ENCODE data around the gene KLC1.

The KLC1 gene

DNA sequence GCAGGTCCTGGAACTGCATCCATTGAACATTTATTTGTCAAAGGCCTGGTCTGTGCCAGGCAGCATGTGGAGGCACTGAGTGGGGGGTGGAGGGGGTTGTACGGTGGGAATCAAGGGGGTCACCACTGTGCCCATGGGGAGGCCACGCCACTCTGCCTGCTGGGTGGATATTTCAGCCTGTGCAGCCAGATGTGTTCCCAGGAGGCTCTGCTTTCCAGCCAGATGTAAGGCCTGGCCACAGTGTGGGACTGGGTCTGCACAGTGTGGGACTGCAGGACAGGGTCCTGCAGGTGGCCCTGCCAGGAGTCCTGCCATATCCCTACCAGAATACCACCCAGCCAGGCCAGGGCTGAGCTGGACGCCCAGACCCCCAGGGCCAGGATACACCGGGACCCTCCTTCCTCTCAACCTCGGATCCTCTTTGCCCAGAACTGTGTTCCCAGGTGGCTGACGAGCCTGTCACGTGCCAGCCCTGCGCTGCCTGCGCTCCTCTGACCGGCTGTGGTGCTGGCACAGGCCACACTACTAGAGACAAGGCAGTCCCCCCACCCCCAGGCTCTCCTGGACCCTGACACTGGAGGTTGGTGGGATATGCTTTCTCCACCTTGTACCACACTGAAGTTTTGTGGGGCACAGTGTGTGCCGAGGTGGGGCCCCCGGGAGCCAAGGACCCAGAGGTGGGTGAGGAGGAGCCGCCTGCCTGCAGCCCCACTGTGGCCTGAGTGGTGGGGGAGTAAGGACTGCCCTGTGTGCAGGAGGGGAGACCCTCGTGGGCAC is 68.8 kb downstream of the KLC1 start:
- no peaks in the 10 kb centered on the region for H3K36me3 Mint-ChIP-seq
- H3K4me3 Mint-ChIP-seq, result no peak overlapping the region
- H3K27me3 Mint-ChIP-seq, result no peaks in the 10 kb centered on the region
- no peaks in the 10 kb centered on the region for H3K9me3 Mint-ChIP-seq (ENCODE audit: low read depth)
- peak overlapping the region; percentile 23 for H3K27ac Mint-ChIP-seq
- peaks cover 11% of the 10 kb centered on the region for H3K4me1 Mint-ChIP-seq (ENCODE audit: low read depth)

DNA sequence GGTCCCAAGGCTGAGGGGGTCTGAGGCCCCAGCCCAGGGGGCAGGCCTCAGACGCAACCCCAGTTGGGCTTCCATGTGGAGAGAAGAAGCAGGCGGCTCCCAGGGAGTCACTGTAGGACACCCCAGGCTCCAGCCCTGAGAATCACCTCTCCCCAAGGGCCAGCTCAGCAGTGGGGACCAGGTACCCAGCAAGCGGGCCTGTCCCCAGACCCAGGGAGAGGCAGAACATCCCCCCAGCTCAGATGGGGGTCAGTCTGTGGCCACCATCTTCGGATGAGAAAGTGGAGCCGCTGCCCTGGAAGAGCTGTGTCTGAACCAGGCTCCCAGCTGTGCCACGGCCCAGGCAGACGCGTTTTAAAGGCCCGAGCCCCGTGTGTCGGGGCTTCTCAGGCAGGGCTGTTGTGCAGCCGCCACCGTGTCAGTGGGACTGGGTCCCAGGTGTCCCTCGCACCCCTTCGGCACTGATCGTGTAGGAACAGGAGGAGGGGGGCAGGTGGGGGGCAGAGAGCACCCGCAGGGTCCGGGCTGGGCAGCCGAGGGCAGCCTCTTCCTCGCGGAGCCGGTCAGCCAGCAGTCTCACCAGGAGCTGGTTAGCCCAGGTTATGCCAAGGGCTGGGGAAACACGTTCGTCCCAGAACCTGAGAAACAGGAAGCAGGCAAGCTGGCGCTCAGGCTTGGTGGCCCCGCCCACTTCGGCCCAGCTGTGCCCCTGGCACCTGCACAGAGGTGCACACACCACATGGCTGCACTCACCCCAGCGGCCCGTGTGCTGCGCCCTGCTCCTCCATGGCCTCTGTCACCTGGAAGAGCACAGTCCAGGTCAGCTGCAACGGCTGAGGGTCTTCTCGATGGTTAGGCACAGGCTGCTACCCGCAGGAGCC is 69.6 kb downstream of the KLC1 start:
- Mint-ChIP-seq H3K27me3 (no peaks in the 10 kb centered on the region), H3K27ac (no peak overlapping the region)

DNA sequence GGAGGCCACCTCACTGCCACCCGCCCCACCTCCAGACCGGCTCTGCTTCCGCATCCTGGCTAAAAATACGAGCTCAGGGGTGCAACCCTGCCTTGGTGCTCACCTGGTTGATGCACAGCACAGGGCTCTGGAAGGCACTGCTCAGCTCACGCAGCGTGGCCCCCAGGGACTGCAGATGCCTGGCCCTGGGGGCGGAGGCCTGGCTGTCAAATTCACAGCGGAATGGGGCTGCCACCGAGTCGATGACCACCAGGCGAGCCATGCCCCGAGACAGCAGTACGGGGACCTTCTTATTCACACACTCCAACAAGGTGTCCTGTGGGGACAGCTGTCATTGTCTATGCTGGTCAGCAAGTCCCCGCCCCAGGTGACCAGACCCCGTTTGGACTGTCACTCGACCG is 70.2 kb downstream of the KLC1 start:
- Mint-ChIP-seq H3K27me3 (no peaks in the 10 kb centered on the region), H3K4me1 (ENCODE audit: low read depth) (peaks cover 11% of the 10 kb centered on the region), H3K36me3 (no peaks in the 10 kb centered on the region), H3K4me3 (no peak overlapping the region), H3K27ac (no peak overlapping the region), H3K9me3 (ENCODE audit: low read depth) (no peaks in the 10 kb centered on the region)

More for the DNA sequence above, 69.6 kb downstream of the KLC1 start:
- Mint-ChIP-seq H3K36me3 (no peaks in the 10 kb centered on the region), H3K4me3 (no peak overlapping the region), H3K9me3 (ENCODE audit: low read depth) (no peaks in the 10 kb centered on the region), H3K4me1 (ENCODE audit: low read depth) (peaks cover 11% of the 10 kb centered on the region)

DNA sequence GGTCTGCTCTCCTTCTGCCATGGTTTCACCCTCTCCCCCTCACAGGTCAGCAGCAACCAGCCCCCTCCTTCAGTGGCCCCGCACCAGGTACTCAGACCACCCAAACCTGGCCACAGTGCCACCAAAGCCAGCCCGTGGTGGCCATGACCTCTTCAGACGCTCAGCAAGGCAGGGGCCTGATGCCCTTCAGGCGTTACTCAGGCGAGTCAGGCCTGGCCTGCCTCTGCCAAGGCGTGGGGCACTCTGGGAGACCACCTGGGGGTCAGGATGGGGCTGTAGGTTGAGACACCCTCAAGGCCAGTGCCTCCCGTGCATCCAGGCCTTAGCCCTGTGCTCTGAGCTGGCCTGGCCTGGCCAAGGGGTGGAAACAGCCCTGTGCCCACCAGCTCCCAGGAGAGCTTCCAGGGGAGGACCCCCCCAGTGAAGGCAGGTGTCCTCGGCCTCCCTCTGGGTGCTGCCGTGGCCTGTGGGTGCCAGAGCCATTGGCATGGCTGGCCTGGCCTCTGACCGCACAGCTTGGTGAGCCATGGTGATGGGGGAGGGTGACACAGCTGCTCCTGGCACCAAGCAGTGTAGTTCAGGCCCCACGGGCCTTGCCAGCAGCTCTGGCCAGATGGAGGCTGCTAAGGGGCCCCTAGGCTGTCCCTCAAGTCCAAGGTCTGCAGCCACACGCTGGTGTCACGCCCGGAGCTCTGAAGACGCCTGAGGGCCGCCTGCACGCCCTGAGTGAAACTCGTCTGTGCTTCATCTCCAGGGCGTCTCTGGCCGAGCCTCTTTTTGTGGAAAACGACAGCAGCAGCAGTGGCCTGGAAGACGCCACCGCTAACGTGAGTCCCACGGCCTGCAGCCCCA is 71.1 kb downstream of the KLC1 start:
- Mint-ChIP-seq H3K36me3 (no peaks in the 10 kb centered on the region), H3K27me3 (no peaks in the 10 kb centered on the region), H3K4me1 (ENCODE audit: low read depth) (peaks cover 11% of the 10 kb centered on the region), H3K9me3 (ENCODE audit: low read depth) (no peaks in the 10 kb centered on the region), H3K4me3 (no peak overlapping the region), H3K27ac (peak overlapping the region; percentile 16)

DNA sequence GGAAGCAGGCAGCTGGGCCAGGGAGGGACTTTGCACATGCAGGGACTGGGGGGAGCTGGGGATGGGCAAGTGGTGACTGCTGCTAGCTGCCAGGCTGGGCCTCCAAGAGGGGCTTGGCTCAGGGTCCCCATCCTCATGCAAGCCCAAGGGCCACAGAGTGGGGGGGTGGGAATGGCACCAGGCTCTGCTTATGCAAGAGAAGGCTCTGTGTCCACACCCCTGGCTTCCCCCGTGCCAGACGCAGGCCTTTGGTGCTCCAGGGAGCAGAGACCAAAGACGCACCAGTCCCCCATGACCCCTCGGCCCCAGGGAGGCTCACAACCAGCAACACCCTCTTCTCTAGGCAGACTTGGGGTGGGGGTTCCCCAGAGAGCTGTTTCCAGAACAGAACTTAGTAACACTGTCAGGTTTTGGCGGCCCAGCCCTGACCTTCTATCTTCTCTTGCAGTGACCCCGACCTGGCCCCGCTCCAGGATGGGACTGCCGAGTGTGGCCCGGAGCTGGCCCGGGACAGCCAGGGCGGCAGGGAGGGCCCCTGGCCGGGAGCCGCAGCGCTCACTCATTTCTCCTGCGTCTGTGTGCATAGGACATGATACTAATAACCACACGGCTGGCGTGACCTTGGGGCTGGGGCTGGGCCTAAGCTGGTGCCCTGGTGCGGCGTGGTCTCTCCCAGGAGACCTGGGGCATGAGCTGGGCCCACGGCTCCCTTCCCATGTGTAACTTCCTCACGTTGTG is 71.9 kb downstream of the KLC1 start:
- Mint-ChIP-seq H3K9me3 (ENCODE audit: low read depth) (no peaks in the 10 kb centered on the region), H3K4me3 (no peak overlapping the region), H3K36me3 (no peaks in the 10 kb centered on the region), H3K4me1 (ENCODE audit: low read depth) (peaks cover 8% of the 10 kb centered on the region), H3K27me3 (no peaks in the 10 kb centered on the region), H3K27ac (no peak overlapping the region)

DNA sequence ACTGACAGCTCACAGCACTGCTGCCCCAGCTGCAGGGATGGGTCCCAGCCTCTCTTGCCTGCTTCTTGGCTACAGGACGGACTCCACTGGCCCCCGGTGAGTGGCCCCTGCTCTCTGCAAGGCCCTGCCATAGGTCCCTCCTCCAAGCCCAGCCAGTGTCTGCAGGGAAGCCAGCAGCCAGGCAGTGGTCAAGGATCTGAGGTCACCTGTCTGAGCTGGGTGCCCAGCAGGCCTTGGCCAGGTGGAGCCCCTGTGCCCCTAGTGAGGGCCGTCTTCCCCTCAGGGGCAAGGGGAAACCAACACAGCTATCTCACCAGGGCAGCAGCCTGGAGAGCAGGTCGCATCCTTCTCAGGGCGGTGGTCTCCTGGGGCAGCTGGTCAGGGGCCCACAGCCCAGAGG is 73.1 kb downstream of the KLC1 start:
- Mint-ChIP-seq H3K9me3 (ENCODE audit: low read depth) (no peaks in the 10 kb centered on the region), H3K27ac (no peak overlapping the region), H3K27me3 (no peaks in the 10 kb centered on the region), H3K4me1 (ENCODE audit: low read depth) (peaks cover 1% of the 10 kb centered on the region), H3K4me3 (no peak overlapping the region), H3K36me3 (no peaks in the 10 kb centered on the region)

DNA sequence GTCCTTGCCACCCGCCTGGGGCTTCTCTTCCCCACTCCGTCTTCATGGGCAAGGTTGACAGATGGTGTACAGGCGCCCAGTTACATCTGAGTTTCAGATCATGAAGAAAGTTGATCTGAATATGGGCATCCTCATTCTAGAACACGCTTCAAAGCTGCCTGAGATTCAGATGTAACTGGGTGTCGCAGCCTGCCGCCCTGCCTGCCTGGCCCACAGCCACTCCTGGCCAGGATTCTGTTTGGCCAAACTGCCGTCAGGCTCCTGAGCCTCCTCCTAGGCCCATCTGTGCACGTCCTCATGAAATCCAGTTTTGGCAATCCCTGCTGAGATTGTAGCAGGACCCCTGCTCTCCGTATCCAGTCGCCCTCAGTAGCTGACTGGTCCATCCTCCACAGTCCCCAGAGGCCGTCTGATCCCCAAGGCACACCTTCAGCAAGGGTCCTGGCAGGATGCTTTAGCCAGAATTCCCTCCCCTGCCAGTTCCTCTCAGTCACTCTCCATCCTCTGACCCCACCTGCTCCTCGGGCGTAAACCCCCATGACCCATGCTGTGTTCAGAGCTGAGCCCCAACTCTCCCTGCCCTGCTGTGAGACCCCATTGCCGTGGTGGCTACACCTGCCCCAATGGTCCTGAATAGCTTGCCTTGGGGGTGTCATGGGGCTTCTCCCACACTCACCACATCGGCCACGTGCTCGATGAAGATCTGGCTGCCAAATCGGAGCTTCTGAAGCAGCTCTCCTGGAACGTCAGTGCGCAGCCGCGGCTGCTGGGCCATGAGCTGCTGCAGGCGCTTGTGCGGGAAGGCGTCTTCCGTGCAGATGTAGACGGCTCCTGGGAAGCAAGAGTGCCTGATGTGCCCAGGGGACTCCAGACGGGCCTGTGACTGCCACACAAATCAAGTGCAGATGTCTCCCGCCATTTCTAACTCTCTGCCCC is 73.8 kb downstream of the KLC1 start:
- H3K4me3 Mint-ChIP-seq, result no peak overlapping the region
- no peaks in the 10 kb centered on the region for H3K9me3 Mint-ChIP-seq (ENCODE audit: low read depth)
- peak overlapping the region; percentile 28 for H3K27ac Mint-ChIP-seq
- H3K4me1 Mint-ChIP-seq (ENCODE audit: low read depth), result no peaks in the 10 kb centered on the region
- no peaks in the 10 kb centered on the region for H3K27me3 Mint-ChIP-seq
- H3K36me3 Mint-ChIP-seq, result no peaks in the 10 kb centered on the region

DNA sequence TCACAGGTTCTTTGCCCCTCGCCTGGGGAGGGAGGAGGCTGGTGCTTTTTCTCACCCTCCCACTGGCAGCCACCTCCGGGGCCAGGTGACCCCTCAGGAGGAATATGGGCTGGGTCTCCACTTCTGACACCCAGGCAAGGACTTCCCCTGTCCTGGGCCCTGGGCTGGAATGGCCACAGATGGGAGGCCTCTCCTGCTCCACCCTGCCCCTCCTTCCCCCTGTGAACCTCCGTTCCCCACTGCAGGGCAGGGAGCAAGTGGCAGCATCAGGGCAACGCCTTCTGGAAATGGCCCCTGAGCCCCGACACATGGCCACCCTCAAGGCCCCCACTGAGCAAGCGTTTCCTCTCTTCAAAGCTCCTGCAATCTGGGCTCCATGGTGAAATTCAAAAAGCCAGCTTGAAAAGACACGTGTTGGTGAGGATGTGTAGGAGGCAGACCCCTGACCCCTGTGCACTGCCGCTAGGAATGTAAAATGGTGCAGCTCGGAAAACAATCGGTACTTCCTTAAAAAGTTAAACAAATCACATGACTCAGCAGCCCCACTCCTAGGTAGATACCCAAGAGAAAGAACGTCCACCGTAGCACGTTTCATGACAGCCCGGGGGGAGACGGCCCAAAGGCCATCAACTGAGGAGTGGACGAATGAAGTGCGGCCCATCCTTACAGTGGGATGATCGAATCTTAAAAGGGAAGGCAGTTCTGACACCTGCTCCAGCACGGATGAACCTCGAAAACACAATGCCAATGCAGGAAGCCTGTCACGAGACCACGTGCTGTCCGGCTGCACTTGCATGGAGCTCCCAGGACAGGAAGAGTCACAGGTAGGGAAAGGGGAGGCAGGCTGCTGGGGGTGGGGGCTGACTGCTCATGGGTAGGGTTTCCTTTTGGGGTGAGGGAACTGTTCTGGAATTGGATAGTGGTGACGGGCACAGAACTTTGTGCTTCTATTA is 74.7 kb downstream of the KLC1 start:
- Mint-ChIP-seq H3K27ac (no peak overlapping the region), H3K36me3 (no peaks in the 10 kb centered on the region), H3K27me3 (no peaks in the 10 kb centered on the region), H3K4me1 (ENCODE audit: low read depth) (no peaks in the 10 kb centered on the region), H3K4me3 (no peak overlapping the region), H3K9me3 (ENCODE audit: low read depth) (no peaks in the 10 kb centered on the region)

DNA sequence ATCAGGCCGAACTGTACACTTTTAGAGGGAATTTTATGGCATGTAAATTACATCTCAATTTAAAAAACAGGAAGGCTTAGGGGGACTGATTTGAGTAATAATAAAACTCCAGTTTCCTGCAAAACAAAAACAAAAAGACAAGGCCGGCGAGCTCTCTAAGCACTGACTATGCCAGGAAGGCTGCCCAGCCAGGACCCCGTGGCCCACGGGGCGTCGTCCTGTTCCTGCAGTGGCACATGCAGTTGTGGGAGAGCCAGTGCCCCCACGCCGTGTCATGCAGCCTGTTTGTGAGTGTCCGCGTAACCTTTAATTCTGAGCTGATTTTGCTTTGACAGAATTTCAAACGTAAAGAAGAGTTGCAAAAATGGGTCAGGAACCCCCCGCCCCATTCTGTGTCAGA is 75.7 kb downstream of the KLC1 start:
- peaks cover 2% of the 10 kb centered on the region for H3K36me3 Mint-ChIP-seq
- no peaks in the 10 kb centered on the region for H3K4me1 Mint-ChIP-seq (ENCODE audit: low read depth)
- H3K9me3 Mint-ChIP-seq (ENCODE audit: low read depth), result no peaks in the 10 kb centered on the region
- H3K4me3 Mint-ChIP-seq, result no peak overlapping the region
- no peaks in the 10 kb centered on the region for H3K27me3 Mint-ChIP-seq
- no peak overlapping the region for H3K27ac Mint-ChIP-seq

DNA sequence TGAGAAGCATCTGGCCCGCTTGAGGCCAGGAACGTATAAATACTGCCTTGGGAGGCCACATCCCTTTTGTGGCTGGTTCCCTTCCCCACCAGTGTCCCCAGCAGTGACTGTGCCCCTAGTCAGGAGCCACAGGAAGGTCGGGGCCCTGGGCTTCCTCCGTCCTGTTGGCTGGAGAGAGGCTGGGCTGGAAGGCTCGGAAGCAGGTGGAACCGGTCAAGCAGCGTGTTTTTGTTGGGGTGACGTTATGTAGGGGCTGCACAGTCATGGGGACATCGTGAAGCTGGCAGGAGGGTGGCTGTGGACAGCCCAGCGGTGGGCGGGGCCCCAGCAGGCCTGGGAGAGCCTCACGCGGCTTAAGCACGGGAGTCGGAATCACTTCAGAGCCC is 76.1 kb downstream of the KLC1 start:
- no peaks in the 10 kb centered on the region for H3K27me3 Mint-ChIP-seq
- no peaks in the 10 kb centered on the region for H3K9me3 Mint-ChIP-seq (ENCODE audit: low read depth)
- no peak overlapping the region for H3K27ac Mint-ChIP-seq
- no peak overlapping the region for H3K4me3 Mint-ChIP-seq
- H3K36me3 Mint-ChIP-seq, result peaks cover 2% of the 10 kb centered on the region
- H3K4me1 Mint-ChIP-seq (ENCODE audit: low read depth), result no peaks in the 10 kb centered on the region

DNA sequence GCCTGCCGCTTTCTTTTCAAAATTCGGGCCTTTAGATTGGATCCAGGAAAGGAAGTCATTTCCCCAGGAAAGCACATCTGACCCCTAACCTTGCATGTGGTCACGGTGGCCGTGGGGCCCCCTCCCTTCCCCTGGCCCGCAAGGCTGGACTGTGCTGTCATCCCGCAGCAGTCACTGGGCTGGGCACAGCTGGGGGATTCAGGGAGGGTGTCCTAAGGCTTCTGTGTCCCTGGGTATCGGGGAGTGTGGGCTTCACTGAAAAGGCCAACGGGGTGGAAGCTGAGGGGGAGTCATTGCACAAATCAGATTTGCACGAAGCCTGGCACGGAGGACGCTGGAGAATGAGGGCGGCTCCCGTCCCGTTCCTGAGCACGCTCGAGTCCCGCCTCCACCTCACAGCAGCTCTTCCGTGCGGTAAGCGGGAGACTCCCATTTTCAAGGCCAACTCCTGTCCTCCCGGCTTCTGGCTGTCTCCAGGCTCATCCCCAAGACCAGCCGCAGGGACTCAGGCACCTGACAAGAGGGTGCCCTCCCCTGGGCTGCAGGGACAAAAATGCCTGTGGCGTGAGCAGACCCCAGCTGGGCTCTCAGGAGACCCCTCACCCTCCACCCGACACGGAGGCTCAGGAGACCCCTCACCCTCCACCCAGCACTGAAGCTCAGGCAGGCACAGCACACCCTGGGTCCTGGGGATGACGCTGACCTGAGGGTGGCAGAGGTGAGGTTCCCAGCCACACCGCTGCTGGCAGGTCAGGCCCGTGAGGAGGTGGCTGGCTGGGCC is 76.7 kb downstream of the KLC1 start:
- Mint-ChIP-seq H3K9me3 (ENCODE audit: low read depth) (no peaks in the 10 kb centered on the region), H3K27ac (no peak overlapping the region), H3K27me3 (no peaks in the 10 kb centered on the region), H3K4me3 (no peak overlapping the region), H3K4me1 (ENCODE audit: low read depth) (no peaks in the 10 kb centered on the region), H3K36me3 (peaks cover 2% of the 10 kb centered on the region)

Data from activated naive CD8-positive, alpha-beta T cell (primary cell).